ENCODE data around the gene FBXO42. TPM values are rescaled to one million over a fixed set of nuclear protein-coding genes. Genes with fewer than 3 reads are reported as not detected.

Gene FBXO42
- total and polyA plus RNA-seq, 2 of the 4 experiments (the other 2 are of a cell fraction) = 12.0 to 18.8 TPM

GRCh38 chr1:16396591-16396990 lies 44.3 kb upstream of the FBXO42 start:
- H3K36me3 ChIP-seq (ENCODE audit: control insufficient read depth, insufficient read depth, low read length) = peaks cover 46% of the 10 kb centered on the region
- H2BK15ac ChIP-seq (ENCODE audit: low read depth, low read length) = no peak overlapping the region; the same call in 2 of the 3 replicates
- peaks cover 22% of the 10 kb centered on the region for H3K4me1 ChIP-seq (ENCODE audit: control insufficient read depth, insufficient read depth, low read length)
- H2BK5ac ChIP-seq (ENCODE audit: low read depth, low read length, poor library complexity, severe bottlenecking) = peak overlapping the region; percentile 97
- no peaks in the 10 kb centered on the region for H3K27me3 ChIP-seq (ENCODE audit: control insufficient read depth, insufficient read depth, low read length)
- ChIA-PET POLR2A (ENCODE audit: unreplicated experiment) (no interaction called here), CTCF (no interaction called here)
- H3K9me1 ChIP-seq (ENCODE audit: insufficient read depth, low read length) = peaks cover 23% of the 10 kb centered on the region
- peak overlapping the region; percentile 88 for H2BK120ac ChIP-seq (ENCODE audit: low read depth, low read length)
- no peak overlapping the region for H3K4me3 ChIP-seq (ENCODE audit: insufficient read depth, low read depth, low read length)
- H2BK20ac ChIP-seq (ENCODE audit: low read depth, low read length) = peak overlapping the region; percentile 62; the same call in 1 of the 2 replicates
- H4K91ac ChIP-seq (ENCODE audit: insufficient read depth, low read depth, low read length) = peak overlapping the region; percentile 89
- dilution Hi-C loops (cut with HindIII; ENCODE audit: low sequenced_read_pairs, unreplicated experiment) (no loop called here), in situ Hi-C loops (cut with MboI; ENCODE audit: low sequenced_read_pairs) (no loop called here), intact Hi-C loops (cut with micrococcal nuclease) (no loop called here)
- DNase-seq (peak; percentile 84), ATAC-seq (ENCODE audit: low read depth) (peak; percentile 94)
- WGBS, 2 experiments (ENCODE audit: extremely low coverage in 2 of 2, insufficient read length in 1 of 2) = no CpG with 5 or more reads among the region's 7 CpGs
- H4K5ac ChIP-seq (ENCODE audit: low read depth, low read length) = peak overlapping the region; percentile 95
- no TSS peak for BruUV-seq (replicated peaks)
- H3K56ac ChIP-seq (ENCODE audit: extremely low read depth, insufficient read depth, low read length) = no peak overlapping the region
- H3K79me1 ChIP-seq (ENCODE audit: low read depth in 1 of 2, low read length in 2 of 2) = peaks cover 24 to 75% of the 10 kb centered on the region in 2 experiments; a peak in 3 of 4 replicates
- no peak overlapping the region for H3K4me2 ChIP-seq (ENCODE audit: low read depth, low read length)
- peak overlapping the region; percentile 73 for H2AFZ ChIP-seq (replicated peaks; ENCODE audit: low read length, poor library complexity)
- H3K18ac ChIP-seq (ENCODE audit: low read depth, low read length) = peak overlapping the region; percentile 95
- H3K9me3 ChIP-seq (ENCODE audit: control insufficient read depth, insufficient read depth, low read length) = no peaks in the 10 kb centered on the region
- peak overlapping the region; percentile 1 to 96; a peak in 3 of 4 replicates for H4K8ac ChIP-seq (ENCODE audit: low read depth in 2 of 2, low read length in 2 of 2)
- H3K9ac ChIP-seq (ENCODE audit: low read depth, low read length) = no peak overlapping the region
- peak overlapping the region; percentile 93 for H2AK9ac ChIP-seq (replicated peaks; ENCODE audit: low read depth, low read length, poor library complexity)
- peak overlapping the region; percentile 97 for H3K4ac ChIP-seq (ENCODE audit: low read depth, low read length)
- H2AK5ac ChIP-seq (ENCODE audit: low read depth, low read length) = peak overlapping the region; percentile 100
- peak overlapping the region; percentile 68; the same call in 1 of the 2 replicates for H3K23ac ChIP-seq (ENCODE audit: low read depth, low read length)
- TF ChIP-seq USF2 (IDR thresholded peaks at IDR 0.05; ENCODE audit: low read depth, low read length) (no peak), MAFK (IDR thresholded peaks at IDR 0.05; ENCODE audit: low read depth, low read length) (peak; percentile 82), NFE2L2 (IDR thresholded peaks at IDR 0.05; ENCODE audit: low read depth, low read length) (no peak), MAZ (IDR thresholded peaks at IDR 0.05; ENCODE audit: borderline replicate concordance, low read depth, low read length) (no peak)
- peak overlapping the region; percentile 90 for H3K14ac ChIP-seq (replicated peaks; ENCODE audit: low read depth, low read length)
- H4K20me1 ChIP-seq (ENCODE audit: insufficient read depth, low read length) = peaks cover 28% of the 10 kb centered on the region
- H3K27ac ChIP-seq (ENCODE audit: insufficient read depth, low read length) = peak overlapping the region; percentile 95

Data from IMR-90 (cell line).